ENCODE results near the gene SEMA3E.
"Not testable (repeated sequence)": the region's sequence is repeated elsewhere in the genome, so short reads cannot be mapped to it uniquely, and the experiment has no call there.

The SEMA3E gene

DNA sequence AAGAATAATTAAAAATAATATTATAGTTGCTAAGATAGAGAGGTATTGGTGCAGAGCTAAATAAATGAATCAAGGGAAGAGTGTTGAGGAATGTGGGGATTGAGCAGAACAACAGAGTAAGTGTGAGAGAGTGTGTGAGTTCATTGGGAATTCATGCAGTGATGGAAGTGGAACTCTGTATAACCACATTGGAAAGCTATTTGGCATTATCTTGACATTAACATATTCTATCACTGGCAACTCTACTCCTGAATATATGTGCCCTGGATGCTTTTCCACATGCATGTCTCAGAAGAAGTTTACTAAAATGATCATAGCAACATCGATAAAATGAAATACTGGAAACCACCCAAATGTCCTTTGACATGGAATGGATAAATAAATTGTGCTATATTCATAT, 164.1 kb downstream of the SEMA3E start:
- no peak for DNase-seq

DNA sequence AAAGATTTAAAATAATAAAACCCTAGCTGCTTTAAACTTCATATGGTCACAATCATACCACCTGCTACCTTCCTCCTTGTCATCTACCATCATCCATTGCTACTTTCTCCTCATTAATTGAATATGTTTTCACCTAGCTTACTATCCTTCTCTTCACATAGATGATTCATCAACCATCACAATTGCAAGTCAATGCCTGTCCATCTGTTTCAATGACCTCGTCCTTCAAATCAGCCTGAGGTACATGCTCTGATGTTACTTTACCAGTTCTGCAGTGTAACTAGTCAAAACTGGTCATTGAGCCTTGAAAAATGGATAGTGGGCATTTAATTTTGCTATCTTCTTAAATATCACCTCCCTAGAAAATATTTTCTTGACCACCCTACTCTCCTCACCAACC, 164.7 kb downstream of the SEMA3E start:
- no peak for DNase-seq

DNA sequence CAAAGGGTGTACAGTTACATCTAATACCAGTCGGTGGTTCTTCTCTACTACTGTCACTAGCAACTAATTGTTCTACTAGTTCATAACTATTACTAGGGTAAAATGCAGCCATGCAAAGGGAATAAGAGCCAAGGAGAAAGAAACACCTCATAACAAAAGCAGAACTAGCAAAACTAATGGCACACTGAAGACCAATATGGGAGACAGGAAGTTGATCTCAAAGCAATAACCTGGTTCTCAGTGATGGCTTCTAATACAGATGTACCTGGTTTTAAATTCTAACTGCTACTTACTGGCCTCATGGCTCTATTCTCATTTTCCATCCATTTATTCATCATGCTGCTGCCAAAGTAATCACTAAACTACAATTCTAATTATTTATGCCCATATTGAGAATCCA, 170.3 kb downstream of the SEMA3E start:
- no peak for DNase-seq

DNA sequence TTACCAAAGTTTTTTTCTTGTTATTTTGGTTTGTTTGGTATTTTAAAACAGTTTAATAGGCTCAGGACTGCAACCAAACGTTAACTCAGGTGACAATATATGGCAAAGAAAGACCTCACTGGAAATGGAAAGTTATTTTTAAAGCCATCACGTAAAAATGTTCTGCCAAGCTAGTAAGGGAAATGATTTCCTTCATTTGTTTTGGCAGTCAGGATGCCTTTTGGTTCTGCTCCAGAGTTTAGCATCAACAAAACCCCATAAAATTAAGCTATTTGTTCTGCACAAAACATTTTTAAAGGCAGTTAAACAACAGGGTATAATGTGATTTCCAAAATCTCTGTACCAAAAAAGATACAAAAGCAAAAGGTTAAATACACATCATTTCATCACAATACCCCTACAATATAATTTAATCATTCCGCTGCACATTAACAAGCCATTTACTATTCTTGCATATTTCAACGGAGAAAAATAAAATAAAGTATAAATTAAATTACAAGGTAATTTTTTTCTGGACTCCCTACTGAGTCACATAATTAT, 172.4 kb downstream of the SEMA3E start:
- DNase-seq = no peak

DNA sequence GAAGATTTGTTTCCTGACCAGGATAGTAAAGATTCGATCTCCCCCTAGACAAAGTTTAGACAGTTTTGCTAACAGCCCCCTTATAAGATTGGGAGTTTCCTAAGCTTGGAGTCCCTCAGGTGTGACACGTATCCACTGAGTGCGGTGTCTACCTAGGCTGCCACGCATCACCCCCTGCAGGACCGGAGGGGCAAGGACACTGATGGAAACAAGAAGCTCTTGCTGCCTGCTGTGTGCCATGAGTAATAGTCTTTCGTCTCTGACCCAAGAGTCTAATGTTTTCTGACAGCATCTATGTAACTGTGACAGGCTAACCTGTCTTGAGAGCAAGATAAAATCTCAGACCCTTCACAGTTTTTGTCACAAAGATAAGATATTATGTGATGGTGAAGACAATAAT, 173.5 kb downstream of the SEMA3E start:
- DNase-seq = no peak

DNA sequence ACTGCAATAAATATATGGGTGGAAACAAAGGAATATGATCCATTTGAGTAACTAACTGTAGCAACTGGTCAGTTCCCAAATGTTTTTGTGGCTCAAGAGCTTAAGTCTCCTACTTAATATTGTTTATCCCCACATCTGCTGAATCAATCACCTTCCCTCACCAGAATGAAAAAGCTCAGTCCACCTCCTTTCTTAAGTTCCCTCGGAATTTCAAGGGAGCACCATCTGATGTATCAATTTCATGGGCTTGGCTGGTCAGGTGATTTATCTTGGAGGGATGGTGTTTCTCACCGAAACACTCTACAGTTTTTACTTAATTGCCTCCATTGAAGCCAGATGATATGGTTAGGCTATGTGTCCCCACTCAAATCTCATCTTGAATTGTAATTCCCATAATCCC, 176.6 kb downstream of the SEMA3E start:
- no peak for DNase-seq

DNA sequence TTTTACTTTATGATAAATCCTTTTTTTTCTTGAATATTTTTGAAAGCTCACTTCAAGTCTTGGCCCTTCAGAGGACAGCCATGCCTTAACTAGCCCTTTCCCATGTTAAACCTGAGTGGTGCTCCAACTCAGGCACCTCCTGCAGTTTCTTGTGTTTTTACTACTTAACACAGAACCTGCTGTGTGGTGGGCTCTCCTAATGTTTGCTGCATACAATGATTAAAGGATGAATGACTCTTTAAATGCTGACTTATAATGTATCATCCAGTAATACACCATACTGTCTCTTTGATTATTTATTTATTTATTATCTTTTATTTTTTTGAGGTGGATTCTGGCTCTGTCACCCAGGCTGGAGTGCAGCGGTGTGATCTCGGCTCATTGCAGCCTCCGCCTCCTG, 179.4 kb downstream of the SEMA3E start:
- DNase-seq = no peak

DNA sequence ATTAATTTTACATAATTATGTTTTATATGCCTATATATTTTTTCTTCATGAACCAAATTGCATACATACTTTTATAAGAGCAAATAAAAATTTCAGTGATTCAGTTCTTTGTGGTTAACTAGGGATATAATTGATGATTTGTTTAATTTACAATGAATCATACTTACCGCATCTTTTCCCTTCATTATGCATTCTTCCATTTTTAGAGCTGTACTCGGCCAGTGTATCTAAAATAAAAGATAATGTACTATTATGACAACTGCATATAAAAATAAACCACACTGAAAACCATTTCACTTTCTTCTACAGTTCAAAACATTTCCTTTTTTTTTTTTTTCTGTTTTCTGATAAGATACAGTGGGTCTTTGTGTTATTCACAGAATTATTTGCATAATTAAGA, 179.9 kb downstream of the SEMA3E start:
- DNase-seq = no peak

DNA sequence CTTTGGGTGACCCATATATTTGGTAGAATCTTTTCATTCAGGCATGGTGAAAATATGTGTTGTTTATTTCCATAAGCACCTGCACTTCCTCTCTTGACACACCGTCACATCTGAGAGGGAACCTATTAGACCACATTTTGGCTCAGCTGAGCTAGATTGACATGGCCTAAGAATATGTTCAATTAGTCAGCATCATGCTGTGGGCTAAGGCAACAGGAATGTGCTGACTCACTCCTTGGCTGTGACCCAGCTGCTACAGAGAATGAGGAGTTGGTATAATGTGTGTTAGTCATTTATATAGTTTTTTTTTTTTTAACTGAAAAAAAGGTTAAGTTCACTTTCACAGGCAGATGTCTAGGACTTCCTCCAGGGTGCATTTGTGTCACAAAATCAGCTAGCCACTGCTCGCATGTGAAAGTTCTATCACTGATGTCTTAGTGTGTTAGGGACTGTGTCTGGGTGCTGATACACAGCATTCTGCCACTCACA, 180.6 kb downstream of the SEMA3E start:
- DNase-seq = no peak

DNA sequence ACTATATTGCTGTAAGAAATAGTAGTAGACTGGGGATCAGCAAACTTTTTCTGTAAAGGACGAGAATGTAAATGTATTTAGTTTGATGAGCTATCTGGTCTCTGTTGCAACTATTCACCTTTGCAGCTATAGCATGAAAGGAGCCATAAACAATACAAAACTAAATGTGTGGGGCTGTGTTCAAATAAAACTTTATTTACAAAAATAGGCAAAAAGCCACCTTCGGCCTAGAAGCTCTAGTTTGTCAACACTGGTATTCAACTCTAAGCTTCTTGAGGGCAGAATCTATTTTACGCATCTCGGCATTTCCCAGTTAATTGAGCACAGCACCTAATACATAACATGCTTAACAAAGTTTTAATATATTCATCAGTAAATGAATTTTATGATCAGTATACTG, 181.4 kb downstream of the SEMA3E start:
- DNase-seq = no peak

DNA sequence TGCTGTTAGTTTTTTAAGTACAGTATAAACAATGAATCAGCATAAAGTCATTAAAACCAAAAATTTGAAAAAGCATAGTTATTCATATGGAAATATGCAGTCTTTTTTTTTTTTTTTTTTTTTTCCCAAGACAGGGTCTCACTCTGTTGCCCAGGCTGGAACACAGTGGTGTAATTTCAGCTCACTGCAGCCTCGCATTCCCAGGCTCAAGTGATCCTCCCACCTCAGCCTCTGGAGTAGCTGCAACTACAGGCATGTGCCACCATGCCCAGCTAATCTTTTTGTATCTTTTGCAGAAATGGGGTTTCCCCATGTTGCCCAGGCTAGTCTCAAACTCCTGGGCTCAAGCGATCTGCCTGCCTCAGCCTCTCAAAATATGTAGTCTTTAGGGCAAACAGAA, 182.0 kb downstream of the SEMA3E start:
- DNase-seq = no peak

DNA sequence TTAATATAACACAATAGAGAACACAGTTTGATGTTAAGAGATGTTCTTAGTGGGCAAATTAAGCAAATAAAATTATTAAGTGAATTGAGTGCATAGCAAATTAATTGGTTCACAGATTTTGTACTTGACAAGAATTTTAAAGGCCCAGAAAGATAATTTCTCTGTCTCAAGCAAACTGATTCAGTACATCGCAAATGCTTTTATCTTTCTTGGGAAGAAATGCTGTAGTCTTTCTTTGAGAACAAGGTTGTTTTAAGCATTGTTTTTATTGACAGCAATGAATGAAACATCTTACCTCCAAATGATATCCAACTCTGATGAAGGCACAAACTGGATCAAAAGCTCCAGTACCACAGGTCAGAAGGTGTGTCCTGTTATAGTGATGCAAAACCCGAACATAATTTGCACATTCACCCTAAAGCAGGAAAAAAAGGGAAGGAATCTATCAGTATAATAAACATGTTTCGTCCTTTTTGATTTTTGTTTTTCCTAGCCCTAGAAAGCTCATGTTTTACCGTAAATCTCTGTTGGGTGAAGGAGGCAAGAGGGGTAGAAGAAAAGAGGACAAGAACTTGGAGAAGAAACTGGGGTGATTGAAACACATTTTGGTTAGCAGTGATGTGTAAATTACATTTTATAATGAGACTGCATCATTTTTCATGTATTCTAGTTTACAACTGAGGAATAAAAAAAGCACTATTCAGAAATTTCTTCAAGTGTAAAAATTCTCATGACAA, 182.6 kb downstream of the SEMA3E start:
- no peak for DNase-seq

DNA sequence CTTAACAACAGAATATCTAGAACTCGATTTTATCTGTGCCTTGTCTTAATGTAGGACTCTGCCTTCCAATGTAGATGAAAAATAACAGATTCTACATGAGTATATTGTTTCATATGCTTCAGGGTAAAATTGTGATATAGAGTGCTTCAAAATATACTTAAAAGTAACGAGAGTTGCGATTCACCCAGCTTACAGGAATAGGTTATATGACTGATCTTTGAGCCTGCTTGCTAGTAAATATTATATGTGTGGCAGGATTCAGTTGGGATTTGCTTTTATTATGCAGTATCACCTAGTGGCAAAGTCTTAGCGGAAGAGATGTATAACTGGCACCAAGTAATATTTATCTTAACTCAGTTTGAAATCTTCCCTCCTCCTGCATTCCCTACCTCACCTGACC, 183.3 kb downstream of the SEMA3E start:
- no peak for DNase-seq

DNA sequence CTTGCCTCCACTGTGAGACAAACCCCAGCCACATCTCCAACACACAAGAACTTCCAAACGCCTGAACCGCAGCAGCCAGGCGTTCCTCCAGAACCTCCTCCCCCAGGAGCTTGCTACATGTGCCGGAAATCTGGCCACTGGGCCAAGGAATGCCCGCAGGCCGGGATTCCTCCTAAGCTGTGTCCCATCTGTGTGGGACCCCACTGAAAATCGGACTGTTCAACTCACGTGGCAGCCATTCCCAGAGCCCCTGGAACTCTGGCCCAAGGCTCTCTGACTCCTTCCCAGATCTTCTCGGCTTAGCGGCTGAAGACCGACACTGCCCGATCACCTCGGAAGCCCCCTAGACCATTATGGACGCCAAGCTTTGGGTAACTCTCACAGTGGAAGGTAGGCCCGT, 187.1 kb downstream of the SEMA3E start:
- DNase-seq = not testable (repeated sequence)

DNA sequence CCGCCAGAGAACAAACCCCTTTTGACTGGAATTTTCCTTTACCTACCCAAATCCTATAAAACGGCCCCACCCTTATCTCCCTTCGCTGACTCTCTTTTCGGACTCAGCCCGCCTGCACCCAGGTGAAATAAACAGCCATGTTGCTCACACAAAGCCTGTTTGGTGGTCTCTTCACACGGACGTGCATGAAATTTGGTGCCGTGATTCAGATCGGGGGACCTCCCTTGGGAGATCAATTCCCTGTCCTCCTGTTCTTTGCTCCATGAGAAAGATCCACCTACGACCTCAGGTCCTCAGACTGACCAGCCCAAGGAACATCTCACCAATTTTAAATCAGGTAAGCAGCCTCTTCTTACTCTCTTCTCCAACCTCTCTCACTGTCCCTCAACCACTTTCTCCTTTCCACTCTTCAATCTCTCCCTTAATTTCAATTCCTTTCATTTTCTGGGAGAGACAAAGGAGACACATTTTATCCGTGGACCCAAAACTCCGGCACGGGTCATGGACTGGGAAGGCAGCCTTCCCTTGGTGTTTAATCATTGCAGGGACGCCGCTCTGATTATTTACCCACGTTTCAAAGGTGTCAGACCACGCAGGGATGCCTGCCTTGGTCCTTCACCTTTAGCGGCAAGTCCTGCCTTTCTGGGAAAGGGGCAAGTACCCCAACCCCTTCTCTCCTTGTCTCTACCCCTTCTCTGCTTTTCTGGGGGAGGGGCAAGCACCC, 188.8 kb downstream of the SEMA3E start:
- DNase-seq = not testable (repeated sequence)

DNA sequence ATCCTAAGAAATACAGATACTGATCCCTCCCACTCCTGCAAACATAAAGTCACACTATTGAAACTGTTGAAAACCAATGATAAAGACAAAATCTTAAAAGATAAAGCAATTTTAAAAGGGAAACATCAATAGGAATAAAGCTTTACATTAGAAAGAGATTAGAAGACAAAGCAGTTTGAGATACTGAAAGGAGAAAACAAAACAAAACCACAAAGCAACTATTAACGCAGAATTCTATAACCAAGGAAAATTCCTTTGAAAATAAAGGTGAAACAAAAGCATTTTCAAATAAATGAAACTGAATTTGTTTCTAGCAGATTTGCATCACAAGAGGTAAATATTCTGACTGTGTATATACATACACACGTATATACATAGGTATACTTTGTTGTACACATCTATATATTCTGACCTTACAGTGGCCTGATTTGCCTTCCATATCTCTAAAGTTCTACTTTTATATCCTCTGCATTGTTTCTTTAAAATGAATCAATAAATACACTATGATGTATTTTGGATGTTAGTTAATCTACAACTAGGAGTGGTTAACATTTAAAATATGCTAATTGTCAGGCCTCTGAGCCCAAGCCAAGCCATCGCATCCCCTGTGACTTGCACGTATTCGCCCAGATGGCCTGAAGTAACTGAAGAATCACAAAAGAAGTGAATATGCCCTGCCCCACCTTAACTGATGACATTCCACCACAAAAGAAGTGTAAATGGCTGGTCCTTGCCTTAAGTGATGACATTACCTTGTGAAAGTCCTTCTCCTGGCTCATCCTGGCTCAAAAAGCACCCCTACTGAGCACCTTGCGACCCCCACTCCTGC, 189.6 kb downstream of the SEMA3E start:
- not testable (repeated sequence) for DNase-seq

DNA sequence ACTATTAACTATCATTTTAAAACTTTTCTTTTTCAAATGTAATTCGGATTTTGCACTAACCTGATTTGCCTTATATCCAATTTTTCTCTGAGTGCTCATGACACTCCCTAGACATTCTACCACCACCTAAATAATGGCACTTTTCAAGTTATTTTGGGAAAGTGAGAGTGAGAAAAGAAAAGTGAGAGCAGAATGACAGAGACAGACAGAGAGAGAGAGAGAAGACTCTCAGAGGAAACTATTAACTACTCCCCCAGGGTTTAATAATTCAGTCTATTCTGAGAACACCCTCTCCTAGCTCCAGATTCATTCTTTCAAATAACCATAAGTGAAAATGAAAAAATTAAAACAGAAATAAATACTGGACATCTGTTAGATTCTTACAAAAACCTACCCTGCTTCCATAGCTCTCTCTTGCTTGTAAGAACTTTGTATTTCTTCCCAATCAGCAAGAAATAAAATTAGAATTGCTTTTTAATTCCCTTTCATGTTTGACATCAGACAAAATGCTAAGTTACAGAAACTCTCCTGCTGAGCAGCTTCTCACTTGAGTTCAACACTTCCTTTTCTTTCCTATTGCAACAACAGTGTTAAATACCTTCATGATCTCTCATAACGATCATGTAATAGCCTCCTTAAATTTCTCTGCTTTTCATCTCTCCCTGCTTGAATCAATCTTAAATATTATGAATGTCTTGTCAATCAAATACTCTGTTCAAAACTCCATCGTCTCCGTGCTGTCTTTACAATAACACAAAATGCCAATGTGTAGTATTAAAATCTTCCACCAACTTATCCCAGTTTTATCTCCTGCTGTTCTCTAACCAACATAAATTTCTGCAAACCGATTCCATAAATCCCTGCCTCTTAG, 191.7 kb downstream of the SEMA3E start:
- no peak for DNase-seq

DNA sequence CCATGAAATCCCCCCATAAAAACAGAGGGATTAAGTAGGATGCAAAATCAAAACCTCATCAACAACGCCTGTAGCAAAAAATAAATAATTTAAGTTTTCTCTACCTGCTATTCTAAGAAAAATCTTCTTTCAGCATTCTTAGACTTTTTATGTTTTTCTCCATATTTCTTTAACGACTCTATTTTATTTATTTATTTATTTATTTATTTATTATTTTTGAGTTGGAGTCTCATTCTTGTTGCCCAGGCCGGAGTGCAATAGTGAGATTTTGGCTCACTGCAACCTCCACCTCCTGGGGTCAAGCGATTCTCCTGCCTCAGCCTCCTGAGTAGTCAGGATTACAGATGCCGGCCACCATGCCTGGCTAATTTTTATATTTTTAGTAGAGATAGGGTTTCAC, 192.5 kb downstream of the SEMA3E start:
- no peak for DNase-seq

DNA sequence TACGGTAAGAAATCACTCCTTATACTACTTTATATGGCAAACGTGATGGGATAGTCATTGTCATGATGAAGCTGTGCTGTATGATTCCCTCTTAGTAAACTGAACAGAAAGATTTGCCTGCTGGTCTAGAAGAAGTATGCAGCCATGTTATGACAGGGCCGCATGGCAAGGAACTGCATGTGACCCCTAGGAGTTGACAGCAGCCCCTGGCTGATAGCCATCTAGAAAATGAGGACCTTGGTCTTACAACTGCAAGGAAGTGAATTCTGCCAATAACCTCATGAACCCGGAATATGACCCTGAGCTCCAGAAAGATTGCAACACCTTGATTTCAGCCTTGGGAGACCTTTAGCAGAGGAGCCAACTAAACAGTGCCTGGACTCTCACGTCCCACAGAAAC, 193.3 kb downstream of the SEMA3E start:
- no peak for DNase-seq

DNA sequence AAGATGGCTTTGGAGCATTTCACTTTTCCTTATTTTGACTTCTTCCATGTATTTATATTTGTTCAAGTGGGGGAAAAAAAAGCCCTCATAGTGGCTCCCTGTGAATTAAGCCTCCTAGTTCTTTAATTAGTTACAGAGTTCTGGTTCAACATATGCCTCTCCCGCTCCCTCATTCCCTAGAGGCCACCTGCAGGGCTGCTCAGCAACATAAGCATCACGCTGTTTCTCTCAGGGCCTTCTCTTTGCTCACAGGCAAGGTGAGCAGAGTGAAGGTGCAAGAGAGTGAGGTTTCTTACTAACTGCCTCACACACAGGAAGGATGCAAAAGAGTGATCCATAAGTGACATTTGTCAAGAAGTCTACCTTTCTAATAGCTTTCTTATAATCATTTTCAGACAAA, 196.7 kb downstream of the SEMA3E start:
- no peak for DNase-seq

DNA sequence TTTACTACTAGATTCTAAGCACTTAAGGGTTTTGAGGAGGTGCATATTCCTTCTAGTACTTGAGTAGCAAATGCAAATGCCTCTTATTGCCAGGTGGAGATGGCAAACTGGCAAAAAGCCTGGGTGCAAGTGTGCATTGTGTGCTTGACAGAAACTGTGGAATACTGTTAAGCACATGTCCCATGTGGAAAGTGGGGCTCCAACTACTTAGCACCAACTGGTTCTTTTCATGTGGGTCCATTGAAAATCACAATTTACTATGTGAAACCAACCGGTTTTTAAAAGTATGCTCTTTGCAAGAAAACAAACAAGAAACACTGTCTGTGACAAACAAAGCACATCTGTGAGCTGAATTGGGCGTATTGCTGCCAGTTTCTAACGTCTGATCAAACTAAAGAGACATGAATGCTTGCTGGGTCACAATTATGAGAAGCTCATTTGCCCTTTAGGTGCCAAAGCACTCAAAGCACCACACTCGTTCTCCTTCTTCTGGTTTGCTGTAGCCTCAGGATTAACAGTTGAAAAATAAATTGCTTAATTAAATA, 197.4 kb downstream of the SEMA3E start:
- DNase-seq = no peak

DNA sequence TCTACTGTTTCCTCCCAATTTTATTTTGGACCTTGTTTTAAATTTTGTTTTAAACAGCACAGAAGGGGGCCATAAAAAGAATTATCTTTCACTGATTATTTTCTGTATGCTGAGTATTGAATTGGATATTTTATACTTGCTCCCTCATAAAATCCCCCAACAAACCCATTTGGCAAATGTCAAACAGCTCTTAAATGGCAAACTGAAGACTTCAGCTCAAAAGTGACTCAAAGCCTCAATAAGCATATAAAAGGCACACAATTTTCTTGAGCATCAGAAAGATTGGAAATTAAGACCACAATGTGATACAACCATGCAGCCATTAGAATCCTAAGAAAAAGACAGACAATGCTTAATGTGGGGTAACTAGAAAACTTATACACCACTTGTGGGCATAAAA, 199.2 kb downstream of the SEMA3E start:
- no peak for DNase-seq
